Measurements from ENCODE around the gene MEFV.

Gene MEFV

GRCh38 chr16:3268294-3268693 is 11.9 kb upstream of the MEFV start:
- no peak for DNase-seq (ENCODE audit: low spot score)

- DNase-seq (ENCODE audit: low spot score) = peak; percentile 71
Observed at GRCh38 chr16:3266873-3267537, 10.6 kb upstream of the MEFV start.

GRCh38 chr16:3264137-3265036 is 8.0 kb upstream of the MEFV start:
- peak; percentile 98 for DNase-seq (ENCODE audit: low spot score)

GRCh38 chr16:3262517-3262916 is 6.1 kb upstream of the MEFV start:
- DNase-seq (ENCODE audit: low spot score) = no peak

- no peak for DNase-seq (ENCODE audit: low spot score)
Observed at GRCh38 chr16:3259836-3260235, 3.4 kb upstream of the MEFV start.

- peak; percentile 28 for DNase-seq (ENCODE audit: low spot score)
Observed at GRCh38 chr16:3256866-3257465, 533 bp upstream of the MEFV start.

- no peak for DNase-seq (ENCODE audit: low spot score)
Observed at GRCh38 chr16:3254309-3254708, 2.1 kb downstream of the MEFV start.

GRCh38 chr16:3252967-3253366 is 3.5 kb downstream of the MEFV start:
- no peak for DNase-seq (ENCODE audit: low spot score)

GRCh38 chr16:3249451-3249850 is 7.0 kb downstream of the MEFV start:
- no peak for DNase-seq (ENCODE audit: low spot score)

GRCh38 chr16:3249020-3249419 is 7.4 kb downstream of the MEFV start:
- no peak for DNase-seq (ENCODE audit: low spot score)

GRCh38 chr16:3248596-3248995 is 7.8 kb downstream of the MEFV start:
- DNase-seq (ENCODE audit: low spot score) = no peak

- no peak for DNase-seq (ENCODE audit: low spot score)
Observed at GRCh38 chr16:3246876-3247275, 9.6 kb downstream of the MEFV start.

GRCh38 chr16:3246002-3246401 is 10.4 kb downstream of the MEFV start:
- DNase-seq (ENCODE audit: low spot score) = no peak

- no peak for DNase-seq (ENCODE audit: low spot score)
Observed at GRCh38 chr16:3243882-3244281, 12.6 kb downstream of the MEFV start.

GRCh38 chr16:3242709-3243108 is 13.7 kb downstream of the MEFV start:
- DNase-seq (ENCODE audit: low spot score) = no peak

GRCh38 chr16:3241761-3242160 is 14.7 kb downstream of the MEFV start:
- DNase-seq (ENCODE audit: low spot score) = no peak

- DNase-seq (ENCODE audit: low spot score) = no peak
Observed at GRCh38 chr16:3235856-3236669, 20.4 kb downstream of the MEFV start.

- peak; percentile 96 for DNase-seq (ENCODE audit: low spot score)
Observed at GRCh38 chr16:3234857-3235561, 21.4 kb downstream of the MEFV start, which contains the start of gene ZNF200. TSS of gene ZNF200 (minus strand) at chr16:3235158. CDS start at chr16:3233755, 1,403 bp downstream.

- DNase-seq (ENCODE audit: low spot score) = no peak
Observed at GRCh38 chr16:3234543-3234856, 21.9 kb downstream of the MEFV start.

GRCh38 chr16:3223913-3224515 is 32.4 kb downstream of the MEFV start:
- DNase-seq (ENCODE audit: low spot score) = no peak

GRCh38 chr16:3220839-3221238 is 35.6 kb downstream of the MEFV start:
- no peak for DNase-seq (ENCODE audit: low spot score)
